ENCODE data around the gene MYO1D. TPM values are rescaled to one million over a fixed set of nuclear protein-coding genes. Genes with fewer than 3 reads are reported as not detected.

The MYO1D gene
- total and polyA plus RNA-seq, 8 donors: 11.6 to 727 (median 73.4) TPM

GRCh38 chr17:32870027-32870670 is 6.8 kb downstream of the MYO1D start:
- TF ChIP-seq POLR2AphosphoS5 (IDR thresholded peaks at IDR 0.05) (peak in 1 of 3 donors; percentile 48), CTCF (IDR thresholded peaks at IDR 0.05) (no peak)
- no peak for DNase-seq
- 37 to 70% (median 59%) methylated on average over 3 of the region's 3 CpGs for WGBS, 5 donors
- peaks cover 8 to 66% (median 33%) of the 10 kb centered on the region in 4 donors for H3K4me1 ChIP-seq
- H3K27me3 ChIP-seq: no peaks in the 10 kb centered on the region
- peak overlapping the region in 4 of 5 donors; percentile 53 to 66 (median 59) for H3K27ac ChIP-seq
- no peak overlapping the region for H3K4me3 ChIP-seq
- no peaks in the 10 kb centered on the region for H3K36me3 ChIP-seq
- intact Hi-C loops (cut with DNase I; ENCODE audit: low total_unique reads): no loop called here
- no peaks in the 10 kb centered on the region for H3K9me3 ChIP-seq

- H3K4me1 ChIP-seq: peaks cover 8 to 63% (median 30%) of the 10 kb centered on the region in 4 donors
- H3K4me3 ChIP-seq: no peak overlapping the region
- peak in 1 of 2 donors; percentile 53 for DNase-seq
- intact Hi-C loops (cut with DNase I; ENCODE audit: low total_unique reads): no loop called here
- 68 to 75% (median 72%) methylated on average over 6 of the region's 6 CpGs for WGBS, 5 donors
- TF ChIP-seq POLR2AphosphoS5 (IDR thresholded peaks at IDR 0.05): peak in 1 of 3 donors; percentile 5
- no peak for TF ChIP-seq EP300 (IDR thresholded peaks at IDR 0.05)
- no peak for TF ChIP-seq CTCF (IDR thresholded peaks at IDR 0.05)
- no peak for TF ChIP-seq POLR2A (IDR thresholded peaks at IDR 0.05)
- H3K9me3 ChIP-seq: no peaks in the 10 kb centered on the region
- no peaks in the 10 kb centered on the region for H3K36me3 ChIP-seq
- H3K27ac ChIP-seq: peak overlapping the region in 4 of 5 donors; percentile 53 to 66 (median 59)
- H3K27me3 ChIP-seq: no peaks in the 10 kb centered on the region
These were observed 7.4 kb downstream of the MYO1D start for GRCh38 chr17:32869345-32870026.

GRCh38 chr17:32865141-32865540 is 11.8 kb downstream of the MYO1D start:
- H3K27me3 ChIP-seq: no peaks in the 10 kb centered on the region
- H3K4me3 ChIP-seq: no peak overlapping the region
- no peaks in the 10 kb centered on the region for H3K36me3 ChIP-seq
- H3K9me3 ChIP-seq: no peaks in the 10 kb centered on the region
- DNase-seq: no peak
- peaks cover 8 to 48% (median 25%) of the 10 kb centered on the region in 4 donors for H3K4me1 ChIP-seq
- WGBS, 5 donors: 90 to 98% (median 96%) methylated on average over 4 of the region's 4 CpGs
- H3K27ac ChIP-seq: no peak overlapping the region
- intact Hi-C loops (cut with DNase I; ENCODE audit: low total_unique reads): no loop called here
- TF ChIP-seq POLR2A (IDR thresholded peaks at IDR 0.05): no peak
- no peak for TF ChIP-seq CTCF (IDR thresholded peaks at IDR 0.05)
- no peak for TF ChIP-seq POLR2AphosphoS5 (IDR thresholded peaks at IDR 0.05)
- no peak for TF ChIP-seq EP300 (IDR thresholded peaks at IDR 0.05)

- no peak overlapping the region for H3K27ac ChIP-seq
- WGBS, 5 donors: 16 to 49% (median 33%) methylated on average over 1 of the region's 1 CpG
- DNase-seq: no peak
- peaks cover 0 to 33% (median 13%) of the 10 kb centered on the region in 4 donors for H3K4me1 ChIP-seq
- no peak overlapping the region for H3K4me3 ChIP-seq
- intact Hi-C loops (cut with DNase I; ENCODE audit: low total_unique reads): no loop called here
- no peaks in the 10 kb centered on the region for H3K36me3 ChIP-seq
- H3K27me3 ChIP-seq: no peaks in the 10 kb centered on the region
- TF ChIP-seq CTCF (IDR thresholded peaks at IDR 0.05) (no peak), POLR2AphosphoS5 (IDR thresholded peaks at IDR 0.05) (no peak), EP300 (IDR thresholded peaks at IDR 0.05) (no peak), POLR2A (IDR thresholded peaks at IDR 0.05) (no peak)
- H3K9me3 ChIP-seq: no peaks in the 10 kb centered on the region
These were observed 13.4 kb downstream of the MYO1D start for GRCh38 chr17:32863559-32863958.
